Smooth muscle cell of bladder (primary cell): ENCODE measurements around the gene CYSTM1. TPM values are rescaled to one million over a fixed set of nuclear protein-coding genes. Genes with fewer than 3 reads are reported as not detected.

Experiments used
- total RNA-seq: library from RNA; depleted of rRNA; stranded (reverse); fragments of >200 nt; gene quantifications from 2 replicates; pipeline ENCODE4 v1.2.3, GENCODE V29; 2014

CYSTM1 gene
- 10.7 and 11.4 TPM in 2 replicates for total RNA-seq

GRCh38 chr5:140174465-140175366, at the start of gene CYSTM1:
TSS of gene CYSTM1 (plus strand) at chr5:140175188. CDS start at chr5:140194466, 19,278 bp downstream.

GRCh38 chr5:140125637-140126036, 49.4 kb upstream of the CYSTM1 start, which contains the start of gene IGIP:
TSS of gene IGIP (plus strand) at chr5:140125937. CDS start at chr5:140128477, 2,540 bp downstream.

Other genes with a start within 250 kb of the CYSTM1 start
- gene NRG2, start 131.9 kb upstream of the CYSTM1 start, total RNA-seq = 0.18 and 0.28 TPM in 2 replicates
- gene PURA, start 61.1 kb upstream of the CYSTM1 start, total RNA-seq = 11.2 and 14.7 TPM in 2 replicates
- gene IGIP, start 49.3 kb upstream of the CYSTM1 start, total RNA-seq = 6.5 and 11.0 TPM in 2 replicates
- 28.9 and 32.0 TPM in 2 replicates for gene PFDN1, start 127.9 kb downstream of the CYSTM1 start, total RNA-seq
- 0.43 and 1.2 TPM in 2 replicates for gene HBEGF, start 171.4 kb downstream of the CYSTM1 start, total RNA-seq
- not detected in 2 replicates for gene SLC4A9, start 185.0 kb downstream of the CYSTM1 start, total RNA-seq
- gene ANKHD1, start 226.6 kb downstream of the CYSTM1 start, total RNA-seq = 42.4 and 49.6 TPM in 2 replicates